ACC112 (cell line): ENCODE measurements around the gene ZNF213.
A peak's percentile ranks its signal among the peaks of the same experiment; 100 is the strongest.

Source experiments
- H2AFZ ChIP-seq: fragments of 200-600 bp; sonication (generic); one replicate; pipeline ENCODE4 v1.6.0; 2017; ENCODE audit warnings: antibody characterized with exemption, low read length; ENCODE audit not compliant: unreplicated experiment
- H3K27ac ChIP-seq: fragments of 200-600 bp; sonication (generic); 2 replicates; pipeline ENCODE4 v1.5.1; 2014; ENCODE audit warnings: low read depth, mild to moderate bottlenecking, antibody characterized with exemption, low read length, moderate library complexity
- H3K27me3 ChIP-seq: fragments of 200-600 bp; sonication (generic); 2 replicates; pipeline ENCODE4 v1.6.1; 2014; ENCODE audit warnings: mild to moderate bottlenecking, antibody characterized with exemption, low read length, moderate library complexity, mixed read lengths; ENCODE audit not compliant: insufficient read depth
- H3K36me3 ChIP-seq: fragments of 200-600 bp; sonication (generic); 2 replicates; pipeline ENCODE4 v1.6.1; 2016; ENCODE audit warnings: mild to moderate bottlenecking, antibody characterized with exemption, low read length, moderate library complexity, mixed read lengths; ENCODE audit not compliant: insufficient read depth
- H3K4me1 ChIP-seq: fragments of 200-600 bp; sonication (generic); one replicate; pipeline ENCODE4 v1.6.1; 2016; ENCODE audit warnings: low read length, mixed read lengths; ENCODE audit not compliant: insufficient read depth, unreplicated experiment, control insufficient read depth
- H3K4me3 ChIP-seq: fragments of 200-600 bp; sonication (generic); 2 replicates; pipeline ENCODE4 v1.5.1; 2014; ENCODE audit warnings: mild to moderate bottlenecking, low read depth, low read length
- H3K79me2 ChIP-seq: fragments of 200-600 bp; sonication (generic); one replicate; pipeline ENCODE4 v1.6.0; 2016; ENCODE audit warnings: low read length; ENCODE audit not compliant: control insufficient read depth, unreplicated experiment, insufficient read depth

ZNF213 gene

DNA sequence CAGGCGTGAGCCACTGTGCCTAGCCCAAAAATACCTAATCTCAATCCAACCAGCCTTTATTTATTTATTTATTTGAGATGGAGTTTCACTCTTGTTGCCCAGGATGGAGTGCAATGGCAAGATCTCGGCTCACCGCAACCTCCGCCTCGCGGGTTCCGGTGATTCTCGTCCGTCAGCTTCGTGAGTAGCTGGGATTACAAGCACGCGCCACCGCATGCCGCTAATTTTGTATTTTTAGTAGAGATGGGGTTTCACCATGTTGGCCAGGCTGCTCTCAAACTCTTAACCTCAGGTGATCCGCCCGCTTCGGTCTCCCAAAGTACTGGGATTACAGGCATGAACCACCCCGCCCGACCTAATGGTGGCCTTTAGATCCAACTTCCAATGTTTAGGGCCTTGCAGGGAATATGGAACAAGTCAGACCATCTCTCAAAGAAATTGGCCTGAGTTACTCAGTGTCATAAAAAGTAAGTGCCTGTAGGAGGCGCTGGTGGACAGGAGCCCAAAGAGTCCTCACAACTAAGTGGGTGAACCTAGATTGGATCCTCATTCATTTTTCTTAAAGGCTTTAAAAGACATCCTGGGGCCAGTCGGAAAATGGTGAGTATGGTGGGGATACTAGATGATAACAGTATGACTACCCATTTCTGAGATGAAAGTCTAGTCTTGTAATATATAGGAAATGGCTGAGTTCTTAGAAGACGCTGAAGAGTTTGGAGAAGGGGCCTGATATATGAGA lies 40.4 kb upstream of the ZNF213 start:
- H3K27me3 ChIP-seq = peaks cover 13% of the 10 kb centered on the region
- H3K27ac ChIP-seq = no peak overlapping the region
- no peaks in the 10 kb centered on the region for H3K79me2 ChIP-seq
- no peaks in the 10 kb centered on the region for H3K4me1 ChIP-seq
- no peak overlapping the region for H3K4me3 ChIP-seq
- H3K36me3 ChIP-seq = no peaks in the 10 kb centered on the region
- H2AFZ ChIP-seq = no peak overlapping the region

DNA sequence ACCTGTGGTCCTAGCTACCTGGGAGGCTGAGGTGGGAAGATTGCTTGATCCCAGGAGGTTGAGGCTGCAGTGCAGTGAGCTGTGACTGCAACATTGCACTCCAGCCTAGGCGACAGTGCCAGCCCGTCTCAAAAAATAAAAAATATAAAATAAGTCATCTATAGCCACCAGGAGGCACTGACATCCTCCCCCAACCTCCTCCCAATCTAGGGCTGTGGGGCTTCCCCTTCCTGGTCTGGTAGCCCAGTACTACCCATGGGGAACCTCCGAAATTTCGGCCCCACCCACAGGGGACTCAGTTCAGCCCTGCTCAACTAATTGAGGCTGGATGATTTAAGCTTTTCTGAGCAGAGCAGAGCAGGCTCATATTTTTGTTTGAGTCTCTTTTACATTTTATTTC lies 39.0 kb upstream of the ZNF213 start:
- H3K79me2 ChIP-seq = no peaks in the 10 kb centered on the region
- peaks cover 13% of the 10 kb centered on the region for H3K27me3 ChIP-seq
- H3K4me1 ChIP-seq = peaks cover 6% of the 10 kb centered on the region
- no peaks in the 10 kb centered on the region for H3K36me3 ChIP-seq
- H3K4me3 ChIP-seq = no peak overlapping the region
- H3K27ac ChIP-seq = no peak overlapping the region
- no peak overlapping the region for H2AFZ ChIP-seq

DNA sequence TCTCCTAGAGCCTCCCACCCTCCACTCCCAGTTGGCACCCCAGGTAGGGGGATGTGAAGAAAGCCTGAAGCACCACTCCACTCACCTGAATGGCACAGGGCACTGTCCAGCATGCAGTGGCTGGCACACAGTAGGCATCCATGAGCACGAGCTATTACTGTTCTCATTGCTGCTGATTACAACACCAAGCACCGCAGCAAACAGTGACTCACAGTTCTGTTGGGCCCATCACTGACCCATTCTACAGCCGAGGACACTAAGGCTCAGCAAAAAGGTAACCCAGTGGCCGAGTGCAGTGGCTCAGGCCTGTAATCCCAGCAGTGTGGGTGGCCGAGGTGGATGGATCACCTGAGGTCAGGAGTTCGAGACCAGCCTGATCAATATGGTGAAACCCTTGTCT lies 38.5 kb upstream of the ZNF213 start:
- Histone ChIP-seq H3K4me3 (no peak overlapping the region), H3K4me1 (peaks cover 6% of the 10 kb centered on the region), H3K27me3 (peaks cover 13% of the 10 kb centered on the region), H3K79me2 (no peaks in the 10 kb centered on the region), H3K36me3 (no peaks in the 10 kb centered on the region), H3K27ac (no peak overlapping the region), H2AFZ (no peak overlapping the region)

DNA sequence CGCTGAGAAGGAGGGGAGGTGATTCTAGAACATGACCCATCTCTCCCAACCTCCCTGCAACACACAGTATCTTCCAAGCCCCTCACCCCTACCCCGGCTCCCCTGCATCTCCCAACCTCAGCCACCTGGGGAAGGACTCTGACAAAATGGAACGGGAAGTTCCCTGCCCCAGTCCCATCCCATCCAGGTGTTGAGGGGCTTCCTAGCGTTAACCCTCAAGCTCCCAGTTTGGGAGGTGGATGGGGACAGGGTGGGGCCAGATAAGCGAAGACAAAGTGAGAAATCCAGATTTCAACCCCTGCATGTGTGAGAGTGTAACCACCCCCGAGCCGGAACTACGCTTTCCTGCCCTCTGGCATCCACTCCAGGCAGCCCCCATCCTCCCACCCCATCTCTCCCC lies 37.6 kb upstream of the ZNF213 start:
- Histone ChIP-seq H3K4me3 (no peak overlapping the region), H2AFZ (no peak overlapping the region), H3K27ac (no peak overlapping the region), H3K36me3 (no peaks in the 10 kb centered on the region), H3K79me2 (no peaks in the 10 kb centered on the region), H3K27me3 (peaks cover 9% of the 10 kb centered on the region), H3K4me1 (peaks cover 6% of the 10 kb centered on the region)

DNA sequence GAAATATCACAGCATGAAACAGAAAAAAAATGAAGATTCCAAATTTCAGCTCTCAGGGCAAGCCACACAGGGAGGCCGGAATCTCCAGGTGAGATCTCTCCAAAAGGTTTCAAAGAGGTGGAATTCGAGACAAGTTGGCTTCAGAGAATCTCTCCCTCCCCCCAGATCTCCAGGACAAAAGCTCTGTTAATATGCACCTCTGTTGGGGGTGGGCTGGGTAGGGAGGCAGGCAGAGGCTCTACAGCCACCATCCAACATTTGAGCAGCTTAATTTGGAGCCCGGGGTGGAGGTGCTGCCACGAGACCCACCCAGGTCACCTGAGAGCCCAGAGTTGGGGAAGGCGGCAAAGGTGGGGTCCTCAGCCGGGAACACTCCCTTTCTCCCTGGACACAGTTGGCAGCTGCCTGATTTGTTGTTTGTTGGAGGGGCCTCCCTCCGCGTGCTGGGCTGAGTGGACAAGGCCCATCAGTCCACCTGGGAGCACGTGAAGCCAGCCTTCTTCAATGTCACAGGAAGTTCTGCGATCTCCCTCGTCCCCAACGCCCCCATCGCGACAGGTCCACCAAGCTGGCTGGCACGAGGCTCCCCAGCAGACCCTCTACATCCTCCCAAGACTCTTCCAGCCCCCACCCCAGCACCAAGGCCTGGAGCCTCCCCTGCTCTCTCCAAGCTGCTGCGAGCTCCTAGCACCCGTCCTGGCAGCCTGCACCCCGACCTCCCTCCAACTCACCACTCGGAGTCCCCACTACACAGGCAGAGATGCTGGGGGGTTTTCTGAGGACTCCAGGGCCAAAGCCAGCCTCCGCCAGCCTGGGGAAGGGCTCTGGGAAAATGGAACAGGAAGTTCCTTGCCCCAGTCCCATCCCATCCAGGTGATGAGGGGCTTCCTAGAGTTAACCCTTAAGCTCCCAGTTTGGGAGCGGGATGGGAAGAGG lies 36.1 kb upstream of the ZNF213 start, which contains the start of gene ZSCAN10:
TSS of gene ZSCAN10 (minus strand) at position 836 of the 936 bp plus-strand sequence. CDS start 6,357 bp downstream, outside the sequence.
- Histone ChIP-seq H3K4me3 (peak within 1 kb of the TSS; percentile 66), H3K4me1 (peaks cover 6% of the 10 kb centered on the region), H3K79me2 (no peaks in the 10 kb centered on the region), H3K27ac (no peak within 1 kb of the TSS), H2AFZ (peak within 1 kb of the TSS; percentile 75), H3K36me3 (no peaks in the 10 kb centered on the region), H3K27me3 (peaks cover 3% of the 10 kb centered on the region; the same call in 1 of the 2 replicates)

DNA sequence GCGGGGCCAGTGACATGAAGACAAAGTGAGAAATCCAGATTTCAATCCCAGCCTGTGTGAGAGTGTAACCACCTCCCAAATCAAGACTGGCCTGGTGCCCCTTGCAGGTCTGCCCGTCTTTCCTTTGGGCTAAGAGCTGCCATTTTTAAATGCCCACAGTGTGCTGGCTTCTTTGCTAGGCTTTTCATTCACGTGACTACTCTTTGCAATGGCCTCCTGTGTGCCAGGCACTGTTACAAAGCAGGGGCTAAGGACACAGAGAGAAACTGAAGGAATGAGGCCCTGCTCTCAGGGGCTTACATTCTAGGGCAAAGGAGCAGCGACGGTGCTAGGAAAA lies 35.5 kb upstream of the ZNF213 start:
- Histone ChIP-seq H3K4me3 (no peak overlapping the region; the same call in 1 of the 2 replicates), H3K36me3 (no peaks in the 10 kb centered on the region), H3K4me1 (peaks cover 6% of the 10 kb centered on the region), H3K27ac (no peak overlapping the region), H3K79me2 (no peaks in the 10 kb centered on the region), H3K27me3 (peaks cover 3% of the 10 kb centered on the region; the same call in 1 of the 2 replicates), H2AFZ (no peak overlapping the region)

DNA sequence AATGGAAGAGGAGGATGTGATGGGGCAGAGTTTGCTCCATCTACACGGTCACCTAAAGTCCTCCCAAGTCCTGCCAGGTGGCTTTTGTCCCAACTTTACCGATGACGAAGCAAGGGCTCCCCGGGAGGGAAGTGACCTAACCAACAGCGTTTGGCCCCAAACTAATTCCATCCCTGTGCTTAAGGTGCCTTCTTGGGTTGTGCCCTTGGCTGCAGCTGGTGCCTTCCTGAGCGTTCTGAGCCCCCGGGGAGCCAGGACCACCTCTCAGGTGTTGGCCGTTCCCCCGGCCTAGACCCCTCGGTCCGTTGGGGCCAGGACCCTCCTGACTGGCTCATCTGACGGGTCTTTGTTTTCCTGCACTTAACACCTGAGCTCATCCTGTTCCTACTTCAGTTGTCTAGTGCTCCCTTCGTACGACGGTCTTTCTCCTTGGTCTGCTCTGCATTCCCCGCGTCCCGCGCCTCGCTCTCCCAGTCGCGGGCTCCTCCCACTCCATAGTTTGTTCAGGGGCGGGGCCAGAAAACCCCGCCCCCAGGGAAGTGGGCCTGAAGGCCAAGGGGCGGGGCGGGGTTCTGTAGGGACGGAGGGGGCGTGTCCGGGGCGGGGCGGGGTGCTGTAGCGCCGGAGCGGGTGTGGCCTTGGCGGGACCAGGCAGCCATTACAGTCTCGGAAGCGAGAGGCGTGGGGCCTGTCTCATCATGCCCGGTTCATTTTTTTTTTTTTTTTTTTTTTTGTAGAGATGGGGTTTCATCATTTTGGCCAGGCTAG lies 34.9 kb upstream of the ZNF213 start:
- H3K4me1 ChIP-seq = peaks cover 6% of the 10 kb centered on the region
- H3K79me2 ChIP-seq = no peaks in the 10 kb centered on the region
- peak overlapping the region; percentile 66 for H3K4me3 ChIP-seq
- peaks cover 3% of the 10 kb centered on the region; the same call in 1 of the 2 replicates for H3K27me3 ChIP-seq
- no peak overlapping the region for H3K27ac ChIP-seq
- no peaks in the 10 kb centered on the region for H3K36me3 ChIP-seq
- peak overlapping the region; percentile 75 for H2AFZ ChIP-seq

DNA sequence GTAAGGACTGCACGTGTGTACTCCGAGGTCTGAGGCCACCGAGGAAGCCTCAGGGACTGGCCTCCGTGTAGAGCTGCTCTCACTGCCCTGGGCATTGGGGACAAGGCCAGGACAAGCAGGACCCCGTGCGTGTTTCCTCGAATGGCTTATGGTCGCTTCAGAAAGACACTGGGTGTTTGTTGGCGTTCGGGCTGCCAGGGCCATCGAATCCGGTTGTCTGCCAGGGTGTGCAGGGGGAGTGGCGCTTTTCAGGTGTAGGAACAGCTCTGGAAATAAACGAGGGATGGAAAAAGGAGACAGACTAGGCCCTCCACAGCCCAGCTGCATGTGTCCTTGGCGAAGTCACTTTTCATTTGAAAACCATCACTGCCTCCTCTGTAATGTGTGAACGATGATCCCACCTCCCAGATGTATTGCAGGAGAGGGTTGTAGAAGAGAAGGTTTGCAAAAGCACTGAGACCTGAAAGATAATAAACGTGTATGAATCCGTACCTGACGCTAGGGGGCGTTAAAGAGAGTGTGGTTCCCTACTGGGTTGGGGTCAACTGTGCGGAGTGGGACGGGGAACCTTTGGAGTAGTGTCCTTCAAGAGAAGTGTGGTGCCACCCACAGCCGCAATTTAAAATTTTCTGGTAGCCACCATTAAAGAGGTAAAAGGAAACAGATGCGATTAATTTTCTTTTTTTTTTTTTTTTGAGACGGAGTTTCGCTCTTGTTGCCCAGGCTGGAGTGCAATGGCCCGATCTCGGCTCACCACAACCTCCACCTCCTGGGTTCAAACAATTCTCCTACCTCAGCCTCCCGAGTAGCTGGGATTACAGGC lies 33.6 kb upstream of the ZNF213 start:
- Histone ChIP-seq H3K27ac (no peak overlapping the region), H3K79me2 (no peaks in the 10 kb centered on the region), H3K4me3 (no peak overlapping the region), H3K4me1 (peaks cover 6% of the 10 kb centered on the region), H2AFZ (no peak overlapping the region), H3K27me3 (peaks cover 3% of the 10 kb centered on the region; the same call in 1 of the 2 replicates), H3K36me3 (no peaks in the 10 kb centered on the region)

DNA sequence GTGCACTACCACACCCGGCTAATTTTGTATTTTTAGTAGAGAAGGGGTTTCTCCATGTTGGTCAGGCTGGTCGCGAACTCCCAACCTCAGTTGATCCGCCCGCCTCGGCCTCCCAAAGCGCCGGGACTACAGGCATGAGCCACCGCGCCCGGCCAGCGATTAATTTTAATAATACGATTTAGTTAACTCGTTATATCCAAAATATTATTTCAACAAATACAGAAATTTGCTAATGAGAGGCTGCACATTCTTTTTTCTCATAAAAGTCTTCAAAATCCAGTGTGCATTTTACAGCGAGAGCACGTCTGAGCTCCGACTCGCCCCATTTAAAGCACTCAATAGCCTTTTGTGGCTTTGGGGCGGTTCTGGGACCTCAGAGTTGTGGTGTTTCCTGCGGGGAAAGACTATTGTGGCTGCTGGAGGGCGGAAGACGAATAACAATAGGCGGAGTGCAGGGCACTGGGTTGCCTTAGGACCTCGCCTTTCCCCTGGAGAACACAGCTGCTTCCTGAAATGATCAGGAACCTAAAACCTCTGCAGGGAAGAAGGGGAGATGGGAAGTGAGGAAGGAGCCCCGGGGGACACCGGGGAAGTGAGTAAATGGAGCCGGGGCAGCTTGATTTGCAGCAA lies 32.9 kb upstream of the ZNF213 start:
- no peak overlapping the region for H3K27ac ChIP-seq
- H2AFZ ChIP-seq = peak overlapping the region; percentile 13
- H3K36me3 ChIP-seq = no peaks in the 10 kb centered on the region
- H3K79me2 ChIP-seq = no peaks in the 10 kb centered on the region
- peaks cover 3% of the 10 kb centered on the region; the same call in 1 of the 2 replicates for H3K27me3 ChIP-seq
- no peak overlapping the region for H3K4me3 ChIP-seq
- H3K4me1 ChIP-seq = peaks cover 6% of the 10 kb centered on the region
